Measurements from ENCODE around the gene CEP76. TPM values are rescaled to one million over a fixed set of nuclear protein-coding genes. Genes with fewer than 3 reads are reported as not detected.

Gene CEP76
- total RNA-seq = 10 to 100 TPM; 11.9 to 12.5 TPM

- ATAC-seq (peak; percentile 86), DNase-seq (peak; percentile 88)
- peaks cover 35% of the 10 kb centered on the region for H3K4me1 Mint-ChIP-seq (ENCODE audit: low read depth)
- TF ChIP-seq CTCF (IDR thresholded peaks at IDR 0.05) = no peak
- ChIA-PET CTCF (interaction anchor here (0.6 to 3.0 kb wide), 7 partner anchors 16 to 867 kb away, joined by 3 to 8 read pairs (median 3); no protein-coding TSS in a partner anchor), POLR2A (interaction anchor here (0.6 to 3.4 kb wide), 12 partner anchors 10 to 327 kb away, joined by 3 to 25 read pairs (median 6); partner anchors contain the start of genes AFG3L2, CEP192, PRELID3A and PTPN2)
- no peaks in the 10 kb centered on the region for H3K27me3 Mint-ChIP-seq
- intact Hi-C loops (cut with micrococcal nuclease) = no loop called here
- peak within 1 kb of the TSS; percentile 99 for H3K27ac Mint-ChIP-seq
- peaks cover 23% of the 10 kb centered on the region for H3K36me3 Mint-ChIP-seq (ENCODE audit: low read depth)
- H3K9me3 Mint-ChIP-seq = no peaks in the 10 kb centered on the region
- H3K4me3 Mint-ChIP-seq = peak within 1 kb of the TSS; percentile 89
Measured at GRCh38 chr18:12702221-12703095, at the start of gene CEP76, which contains the start of gene PSMG2. TSS of gene CEP76 (minus strand) at chr18:12702723. CDS start at chr18:12702548, 175 bp downstream. TSS of gene PSMG2 (plus strand) at chr18:12703042. CDS start at chr18:12703108, 66 bp downstream.

GRCh38 chr18:12751891-12752290, 49.4 kb upstream of the CEP76 start:
- Mint-ChIP-seq H3K4me3 (no peak overlapping the region), H3K9me3 (no peaks in the 10 kb centered on the region), H3K27me3 (no peaks in the 10 kb centered on the region), H3K4me1 (ENCODE audit: low read depth) (peaks cover 21% of the 10 kb centered on the region), H3K27ac (no peak overlapping the region), H3K36me3 (ENCODE audit: low read depth) (no peaks in the 10 kb centered on the region)
- DNase-seq = no peak
- ChIA-PET CTCF (interaction anchor here (1.4 to 1.9 kb wide), 2 partner anchors 10 to 142 kb away, joined by 3 to 9 read pairs; no protein-coding TSS in a partner anchor), POLR2A (no interaction called here)
- ATAC-seq = no peak
- no peak for TF ChIP-seq CTCF (IDR thresholded peaks at IDR 0.05)
- intact Hi-C loops (cut with micrococcal nuclease) = no loop called here

GRCh38 chr18:12751503-12751884, 49.0 kb upstream of the CEP76 start:
- ATAC-seq (no peak), DNase-seq (no peak)
- Mint-ChIP-seq H3K36me3 (ENCODE audit: low read depth) (no peaks in the 10 kb centered on the region), H3K27ac (no peak overlapping the region), H3K9me3 (no peaks in the 10 kb centered on the region), H3K27me3 (no peaks in the 10 kb centered on the region), H3K4me1 (ENCODE audit: low read depth) (peaks cover 21% of the 10 kb centered on the region), H3K4me3 (no peak overlapping the region)
- TF ChIP-seq CTCF (IDR thresholded peaks at IDR 0.05) = no peak
- intact Hi-C loops (cut with micrococcal nuclease) = no loop called here
- CTCF ChIA-PET = interaction anchor here (1.4 kb wide), 1 partner anchor 10 kb away, joined by 3 read pairs; no protein-coding TSS in a partner anchor
- POLR2A ChIA-PET = interaction anchor here (0.6 kb wide), 1 partner anchor 9 kb away, joined by 3 read pairs; no protein-coding TSS in a partner anchor

- TF ChIP-seq CTCF (IDR thresholded peaks at IDR 0.05) = no peak
- H3K9me3 Mint-ChIP-seq = no peaks in the 10 kb centered on the region
- CTCF ChIA-PET = interaction anchor here (1.0 to 2.2 kb wide), 4 partner anchors 11 to 212 kb away, joined by 3 to 9 read pairs (median 6); no protein-coding TSS in a partner anchor
Measured at GRCh38 chr18:12750715-12751502, 48.4 kb upstream of the CEP76 start.

More at GRCh38 chr18:12750715-12751502, 48.4 kb upstream of the CEP76 start:
- DNase-seq (no peak), ATAC-seq (no peak)
- Mint-ChIP-seq H3K4me1 (ENCODE audit: low read depth) (peaks cover 21% of the 10 kb centered on the region), H3K27me3 (no peaks in the 10 kb centered on the region), H3K4me3 (no peak overlapping the region), H3K36me3 (ENCODE audit: low read depth) (no peaks in the 10 kb centered on the region), H3K27ac (no peak overlapping the region)
- POLR2A ChIA-PET = interaction anchor here (0.6 to 1.4 kb wide), 2 partner anchors 10 to 25 kb away, joined by 3 to 8 read pairs; no protein-coding TSS in a partner anchor
- intact Hi-C loops (cut with micrococcal nuclease) = no loop called here
